GM19463 (cell line): ENCODE results near the gene STUM.
"Not testable (repeated sequence)": the region's sequence is repeated elsewhere in the genome, so short reads cannot be mapped to it uniquely, and the experiment has no call there.

ENCODE experiments used
- ATAC-seq: cut with Tn5 transposase; IDR thresholded peaks from one replicate; pipeline ENCODE4 v1.9.1; 2021; ENCODE audit warnings: mild to moderate bottlenecking, moderate library complexity; ENCODE audit not compliant: unreplicated experiment

STUM gene

GRCh38 chr1:226635456-226635941 lies 86.9 kb downstream of the STUM start:
- no peak for ATAC-seq

GRCh38 chr1:226636847-226637096 lies 88.2 kb downstream of the STUM start:
- no peak for ATAC-seq

GRCh38 chr1:226637147-226637935 lies 88.8 kb downstream of the STUM start:
- ATAC-seq: no peak

GRCh38 chr1:226638001-226638601 lies 89.5 kb downstream of the STUM start:
- no peak for ATAC-seq

- no peak for ATAC-seq
Observed at GRCh38 chr1:226638608-226639007, 90.0 kb downstream of the STUM start.

- ATAC-seq: not testable (repeated sequence)
Observed at GRCh38 chr1:226639206-226639605, 90.6 kb downstream of the STUM start.

- no peak for ATAC-seq
Observed at GRCh38 chr1:226639631-226640061, 91.1 kb downstream of the STUM start.

GRCh38 chr1:226640321-226641136 lies 92.0 kb downstream of the STUM start:
- no peak for ATAC-seq

GRCh38 chr1:226641671-226642231 lies 93.2 kb downstream of the STUM start:
- ATAC-seq: no peak

GRCh38 chr1:226642421-226642820 lies 93.9 kb downstream of the STUM start:
- ATAC-seq: no peak

GRCh38 chr1:226643177-226643576 lies 94.6 kb downstream of the STUM start:
- ATAC-seq: peak; percentile 79

- peak; percentile 28 for ATAC-seq
Observed at GRCh38 chr1:226643611-226644540, 95.3 kb downstream of the STUM start.

- no peak for ATAC-seq
Observed at GRCh38 chr1:226644541-226645176, 96.1 kb downstream of the STUM start.

- ATAC-seq: no peak
Observed at GRCh38 chr1:226645279-226645976, 96.9 kb downstream of the STUM start.

GRCh38 chr1:226646026-226646869 lies 97.7 kb downstream of the STUM start:
- no peak for ATAC-seq

GRCh38 chr1:226646870-226647449 lies 98.4 kb downstream of the STUM start:
- no peak for ATAC-seq

- ATAC-seq: no peak
Observed at GRCh38 chr1:226647719-226648118, 99.2 kb downstream of the STUM start.

GRCh38 chr1:226648421-226648820 lies 99.9 kb downstream of the STUM start:
- no peak for ATAC-seq
